NCI-H2196 treated with DMSO at 0.1 percent for 48 hours (cell line): ENCODE measurements around the gene ZNF407.

Source experiments
- DNase-seq: peaks from one replicate; lab custom pipeline; 2025; ENCODE audit not compliant: unreplicated experiment; lab: John Stamatoyannopoulos, UW

Gene ZNF407

GRCh38 chr18:75037689-75037955 lies 440.0 kb downstream of the ZNF407 start:
- DNase-seq = no peak

- DNase-seq = no peak
Measured at GRCh38 chr18:75041586-75041985, 443.9 kb downstream of the ZNF407 start.

GRCh38 chr18:75043478-75043877 lies 445.8 kb downstream of the ZNF407 start:
- DNase-seq = no peak

- no peak for DNase-seq
Measured at GRCh38 chr18:75044296-75044695, 446.6 kb downstream of the ZNF407 start.

GRCh38 chr18:75044791-75045190 lies 447.1 kb downstream of the ZNF407 start:
- DNase-seq = no peak

- DNase-seq = no peak
Measured at GRCh38 chr18:75045272-75045671, 447.6 kb downstream of the ZNF407 start.

GRCh38 chr18:75047240-75047961 lies 449.7 kb downstream of the ZNF407 start:
- no peak for DNase-seq

GRCh38 chr18:75048776-75049454 lies 451.2 kb downstream of the ZNF407 start:
- DNase-seq = no peak

- DNase-seq = no peak
Measured at GRCh38 chr18:75049455-75049789, 451.8 kb downstream of the ZNF407 start.

- DNase-seq = no peak
Measured at GRCh38 chr18:75051757-75052156, 454.1 kb downstream of the ZNF407 start.

- no peak for DNase-seq
Measured at GRCh38 chr18:75052475-75052874, 454.8 kb downstream of the ZNF407 start.

- DNase-seq = no peak
Measured at GRCh38 chr18:75053028-75053629, 455.5 kb downstream of the ZNF407 start.

GRCh38 chr18:75054046-75054445 lies 456.4 kb downstream of the ZNF407 start:
- no peak for DNase-seq

GRCh38 chr18:75054611-75055010 lies 456.9 kb downstream of the ZNF407 start:
- no peak for DNase-seq

- DNase-seq = no peak
Measured at GRCh38 chr18:75057169-75057960, 459.7 kb downstream of the ZNF407 start.

- DNase-seq = no peak
Measured at GRCh38 chr18:75060185-75060584, 462.5 kb downstream of the ZNF407 start.

- DNase-seq = no peak
Measured at GRCh38 chr18:75062297-75062886, 464.7 kb downstream of the ZNF407 start.

- DNase-seq = no peak
Measured at GRCh38 chr18:75063196-75063595, 465.5 kb downstream of the ZNF407 start.

- DNase-seq = no peak
Measured at GRCh38 chr18:75063615-75064512, 466.2 kb downstream of the ZNF407 start.

GRCh38 chr18:75064513-75064905 lies 466.8 kb downstream of the ZNF407 start:
- DNase-seq = no peak
